GM23338 (cell line): Measurements from ENCODE around the gene SYT11.

Source experiments
- EZH2 ChIP-seq: fragments of 200-600 bp; sonication (generic); IDR thresholded peaks from one replicate; pipeline ENCODE4 v1.8.0; 2017; ENCODE audit warnings: antibody characterized with exemption, mild to moderate bottlenecking, low read depth; ENCODE audit not compliant: unreplicated experiment
- EZH2phosphoT487 ChIP-seq: fragments of 200-600 bp; sonication (generic); IDR thresholded peaks from one replicate; pipeline ENCODE4 v1.8.1; 2018; ENCODE audit warnings: antibody characterized with exemption; ENCODE audit not compliant: unreplicated experiment
- JUNB ChIP-seq: IDR thresholded peaks from one replicate; pipeline ENCODE4 v1.6.1; 2016; ENCODE audit warnings: antibody characterized with exemption; ENCODE audit not compliant: unreplicated experiment
- POLR2AphosphoS5 ChIP-seq: IDR thresholded peaks from 2 replicates; pipeline ENCODE4 v1.6.1; 2016; ENCODE audit warnings: antibody characterized with exemption, low read depth
- TF ChIP-seq, protein P1 (sequence below), 2 experiments: fragments of 200-600 bp in 1 of 2; sonication (generic) in 1 of 2; conservative IDR thresholded peaks; 2 replicates each; pipeline versions ENCODE4 v1.5.1 to v1.6.1; 2016 to 2017; ENCODE audit warnings: antibody characterized with exemption in 2 of 2, low read depth in 2 of 2, mild to moderate bottlenecking in 2 of 2, moderate library complexity in 1 of 2

DNA sequence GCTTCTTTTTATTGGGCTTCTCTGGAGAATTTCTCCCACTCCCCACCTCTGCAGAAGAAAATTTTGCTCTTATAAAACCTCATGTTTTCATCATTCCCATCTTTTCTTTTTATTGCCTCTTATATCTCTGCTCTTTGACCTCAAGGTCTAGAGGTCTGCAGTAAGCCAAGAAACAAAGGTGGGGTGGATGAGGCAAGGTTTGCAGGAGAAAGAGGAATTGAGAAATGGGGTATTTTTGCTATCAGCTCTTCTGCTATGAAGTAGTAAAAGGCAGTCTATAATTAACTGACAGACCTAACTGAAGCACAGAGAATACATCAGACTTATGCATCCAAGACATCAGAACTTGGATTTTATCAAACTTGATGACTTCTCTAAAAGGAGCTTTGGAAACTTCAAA is 22.9 kb downstream of the SYT11 start:
- TF ChIP-seq, protein P1, sequence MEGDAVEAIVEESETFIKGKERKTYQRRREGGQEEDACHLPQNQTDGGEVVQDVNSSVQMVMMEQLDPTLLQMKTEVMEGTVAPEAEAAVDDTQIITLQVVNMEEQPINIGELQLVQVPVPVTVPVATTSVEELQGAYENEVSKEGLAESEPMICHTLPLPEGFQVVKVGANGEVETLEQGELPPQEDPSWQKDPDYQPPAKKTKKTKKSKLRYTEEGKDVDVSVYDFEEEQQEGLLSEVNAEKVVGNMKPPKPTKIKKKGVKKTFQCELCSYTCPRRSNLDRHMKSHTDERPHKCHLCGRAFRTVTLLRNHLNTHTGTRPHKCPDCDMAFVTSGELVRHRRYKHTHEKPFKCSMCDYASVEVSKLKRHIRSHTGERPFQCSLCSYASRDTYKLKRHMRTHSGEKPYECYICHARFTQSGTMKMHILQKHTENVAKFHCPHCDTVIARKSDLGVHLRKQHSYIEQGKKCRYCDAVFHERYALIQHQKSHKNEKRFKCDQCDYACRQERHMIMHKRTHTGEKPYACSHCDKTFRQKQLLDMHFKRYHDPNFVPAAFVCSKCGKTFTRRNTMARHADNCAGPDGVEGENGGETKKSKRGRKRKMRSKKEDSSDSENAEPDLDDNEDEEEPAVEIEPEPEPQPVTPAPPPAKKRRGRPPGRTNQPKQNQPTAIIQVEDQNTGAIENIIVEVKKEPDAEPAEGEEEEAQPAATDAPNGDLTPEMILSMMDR (conservative IDR thresholded peaks at IDR 0.05; ENCODE audit: low read depth in 2 of 2) = no peak
- TF ChIP-seq EZH2 (no peak), POLR2AphosphoS5 (no peak), JUNB (no peak), EZH2phosphoT487 (no peak)
